Astrocyte of the spinal cord (primary cell): Measurements from ENCODE around the gene SMIM14.
"Not testable (repeated sequence)": the region's sequence is repeated elsewhere in the genome, so short reads cannot be mapped to it uniquely, and the experiment has no call there.

ENCODE experiments used
- DNase-seq: peaks from one replicate; pipeline ENCODE4 v3.0.0; 2011; ENCODE audit warnings: low read depth, low spot score
- H3K4me3 ChIP-seq: 2 replicates; pipeline ENCODE4 v1.5.1; 2011; ENCODE audit warnings: low read depth, mild to moderate bottlenecking, low read length, moderate library complexity
- in situ Hi-C: cut with HindIII; loops from 2 replicates; pipeline ENCODE4 v1.10.0; 2017; ENCODE audit warnings: low sequenced_read_pairs
- TF ChIP-seq, protein P1 (sequence below): IDR thresholded peaks from 2 replicates; pipeline ENCODE4 v1.5.1; 2012; ENCODE audit warnings: low read depth, mild to moderate bottlenecking, low read length, inconsistent platforms

SMIM14 gene

DNA sequence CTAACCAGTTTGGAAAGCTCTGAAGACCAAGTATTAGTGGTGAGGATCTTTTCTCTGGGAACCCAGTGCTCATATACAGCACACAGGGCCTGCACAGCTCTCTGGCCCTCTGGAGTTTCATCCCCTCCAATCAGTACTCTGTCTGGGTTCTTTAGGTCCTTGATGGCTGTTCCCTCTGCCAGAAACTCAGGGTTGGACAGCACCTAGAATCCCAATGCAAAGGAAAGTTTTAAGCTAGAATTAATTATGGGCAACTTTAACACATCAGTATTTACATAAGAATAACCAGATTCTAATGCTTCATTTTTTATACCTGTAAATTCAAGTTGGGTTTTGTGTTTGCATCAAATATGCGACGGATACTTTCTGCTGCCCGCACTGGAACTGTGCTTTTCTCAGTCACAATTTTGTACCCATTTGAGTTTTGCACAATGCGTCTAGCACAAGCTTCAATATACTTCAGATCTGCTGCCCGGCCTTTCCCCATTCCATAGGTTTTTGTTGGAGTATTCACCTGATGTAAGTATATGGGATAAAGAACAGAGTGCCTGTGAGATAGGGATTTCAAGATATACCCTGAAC is 128.2 kb downstream of the SMIM14 start:
- TF ChIP-seq, protein P1, sequence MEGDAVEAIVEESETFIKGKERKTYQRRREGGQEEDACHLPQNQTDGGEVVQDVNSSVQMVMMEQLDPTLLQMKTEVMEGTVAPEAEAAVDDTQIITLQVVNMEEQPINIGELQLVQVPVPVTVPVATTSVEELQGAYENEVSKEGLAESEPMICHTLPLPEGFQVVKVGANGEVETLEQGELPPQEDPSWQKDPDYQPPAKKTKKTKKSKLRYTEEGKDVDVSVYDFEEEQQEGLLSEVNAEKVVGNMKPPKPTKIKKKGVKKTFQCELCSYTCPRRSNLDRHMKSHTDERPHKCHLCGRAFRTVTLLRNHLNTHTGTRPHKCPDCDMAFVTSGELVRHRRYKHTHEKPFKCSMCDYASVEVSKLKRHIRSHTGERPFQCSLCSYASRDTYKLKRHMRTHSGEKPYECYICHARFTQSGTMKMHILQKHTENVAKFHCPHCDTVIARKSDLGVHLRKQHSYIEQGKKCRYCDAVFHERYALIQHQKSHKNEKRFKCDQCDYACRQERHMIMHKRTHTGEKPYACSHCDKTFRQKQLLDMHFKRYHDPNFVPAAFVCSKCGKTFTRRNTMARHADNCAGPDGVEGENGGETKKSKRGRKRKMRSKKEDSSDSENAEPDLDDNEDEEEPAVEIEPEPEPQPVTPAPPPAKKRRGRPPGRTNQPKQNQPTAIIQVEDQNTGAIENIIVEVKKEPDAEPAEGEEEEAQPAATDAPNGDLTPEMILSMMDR: no peak
- DNase-seq: no peak
- H3K4me3 ChIP-seq: no peak overlapping the region
- in situ Hi-C loops: no loop called here

DNA sequence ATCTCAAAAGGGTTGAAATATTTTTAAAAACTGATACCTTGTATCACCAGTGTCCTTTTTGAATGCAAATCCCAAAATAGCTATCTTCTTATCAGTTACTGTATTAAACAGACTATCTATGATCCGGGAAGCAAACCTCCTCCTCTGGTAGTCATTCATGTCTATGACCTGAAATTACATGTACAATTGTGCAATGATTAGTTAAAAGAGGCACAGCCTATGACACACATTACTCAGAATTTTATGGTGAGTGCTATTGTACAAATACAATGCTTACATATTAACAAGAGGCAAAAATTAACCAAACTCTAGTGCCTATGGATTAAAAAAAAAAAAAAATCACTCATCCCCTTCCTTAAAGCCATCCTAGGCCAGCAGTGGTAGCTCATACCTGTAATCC is 133.1 kb downstream of the SMIM14 start:
- TF ChIP-seq, protein P1: no peak
- H3K4me3 ChIP-seq: no peak overlapping the region
- in situ Hi-C loops: no loop called here
- no peak for DNase-seq

DNA sequence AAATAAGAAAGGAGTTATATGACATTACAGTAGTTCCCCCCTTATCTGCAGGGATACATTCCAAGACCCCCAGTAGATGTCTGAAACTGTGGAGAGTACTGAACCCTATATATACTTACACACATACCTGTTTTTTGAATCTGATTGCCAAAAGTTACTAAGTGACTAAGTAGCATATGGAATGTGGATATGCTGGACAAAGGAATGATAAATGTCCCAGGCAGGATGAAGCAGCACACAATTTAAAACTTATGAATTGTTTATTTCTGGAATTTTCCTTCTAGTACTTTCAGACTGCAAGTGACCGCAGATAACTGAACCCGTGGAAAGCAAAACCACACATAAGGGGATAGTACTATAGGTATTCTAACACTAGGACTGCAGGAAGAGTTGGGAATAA is 134.1 kb downstream of the SMIM14 start:
- H3K4me3 ChIP-seq: no peak overlapping the region
- DNase-seq: no peak
- TF ChIP-seq, protein P1: no peak
- in situ Hi-C loops: no loop called here

DNA sequence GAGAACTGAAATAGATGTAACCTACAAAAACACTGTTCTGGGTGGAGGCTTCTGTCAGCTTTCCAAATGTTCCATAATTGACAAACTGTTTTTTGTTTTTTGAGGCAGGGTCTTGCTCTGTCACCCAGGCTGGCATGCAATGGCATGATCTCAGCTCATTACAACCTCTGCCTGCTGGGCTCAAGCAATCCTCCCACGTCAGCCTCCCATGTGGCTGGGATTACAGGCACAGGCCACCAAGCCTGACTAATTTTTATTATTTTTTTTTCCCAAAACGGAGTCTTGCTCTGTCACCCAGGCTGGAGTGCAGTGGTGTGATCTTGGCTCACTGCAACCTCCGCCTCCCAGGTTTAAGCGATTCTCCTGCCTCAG is 136.0 kb downstream of the SMIM14 start:
- DNase-seq: peak; percentile 26
- H3K4me3 ChIP-seq, in situ Hi-C loops: not testable (repeated sequence)

DNA sequence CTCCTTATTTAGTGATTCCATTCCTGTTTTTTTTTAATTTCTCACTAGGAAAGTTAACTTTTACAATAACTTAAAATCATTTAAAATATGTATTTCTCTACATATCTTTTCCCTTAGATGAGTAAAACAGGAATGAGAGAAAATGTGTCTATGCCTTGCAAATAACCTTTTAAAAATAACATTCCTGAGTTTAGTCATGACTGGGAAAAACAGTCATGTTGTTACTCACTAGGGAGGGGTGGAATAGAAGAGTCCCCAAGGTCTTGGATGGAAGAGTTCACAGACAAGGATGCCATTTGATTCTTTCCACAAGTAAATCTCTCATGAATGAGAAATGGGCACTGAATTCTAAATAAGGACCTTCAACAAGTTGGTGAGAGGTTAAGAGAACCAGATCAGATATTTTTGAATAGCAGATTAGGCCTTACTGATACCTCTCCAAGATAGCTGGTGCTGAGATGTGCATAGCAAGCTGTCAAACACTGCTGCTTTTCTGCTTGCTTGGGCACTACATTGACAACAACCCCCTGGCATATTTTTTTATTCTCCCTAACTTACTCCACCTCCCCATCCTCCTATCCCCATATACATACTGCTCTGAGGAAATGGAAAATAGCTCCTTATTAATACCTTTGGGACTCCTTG is 136.5 kb downstream of the SMIM14 start:
- in situ Hi-C loops: no loop called here
- H3K4me3 ChIP-seq: no peak overlapping the region
- peak; percentile 79 for DNase-seq
- TF ChIP-seq, protein P1: no peak

DNA sequence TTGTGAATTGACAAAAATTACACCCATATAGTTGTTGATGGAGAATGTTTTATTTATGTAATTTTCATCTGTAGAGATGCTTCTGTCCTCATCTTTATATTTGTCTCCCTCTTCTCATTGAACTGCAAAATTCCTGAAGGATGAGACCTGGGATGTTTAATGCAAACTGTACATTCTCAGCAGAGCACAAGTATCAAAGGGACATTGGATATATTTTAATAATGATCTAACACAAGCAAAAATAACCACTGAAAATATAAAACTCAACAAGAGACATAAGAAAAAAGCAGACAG is 140.0 kb downstream of the SMIM14 start:
- no peak overlapping the region for H3K4me3 ChIP-seq
- TF ChIP-seq, protein P1: no peak
- DNase-seq: no peak
- in situ Hi-C loops: no loop called here

DNA sequence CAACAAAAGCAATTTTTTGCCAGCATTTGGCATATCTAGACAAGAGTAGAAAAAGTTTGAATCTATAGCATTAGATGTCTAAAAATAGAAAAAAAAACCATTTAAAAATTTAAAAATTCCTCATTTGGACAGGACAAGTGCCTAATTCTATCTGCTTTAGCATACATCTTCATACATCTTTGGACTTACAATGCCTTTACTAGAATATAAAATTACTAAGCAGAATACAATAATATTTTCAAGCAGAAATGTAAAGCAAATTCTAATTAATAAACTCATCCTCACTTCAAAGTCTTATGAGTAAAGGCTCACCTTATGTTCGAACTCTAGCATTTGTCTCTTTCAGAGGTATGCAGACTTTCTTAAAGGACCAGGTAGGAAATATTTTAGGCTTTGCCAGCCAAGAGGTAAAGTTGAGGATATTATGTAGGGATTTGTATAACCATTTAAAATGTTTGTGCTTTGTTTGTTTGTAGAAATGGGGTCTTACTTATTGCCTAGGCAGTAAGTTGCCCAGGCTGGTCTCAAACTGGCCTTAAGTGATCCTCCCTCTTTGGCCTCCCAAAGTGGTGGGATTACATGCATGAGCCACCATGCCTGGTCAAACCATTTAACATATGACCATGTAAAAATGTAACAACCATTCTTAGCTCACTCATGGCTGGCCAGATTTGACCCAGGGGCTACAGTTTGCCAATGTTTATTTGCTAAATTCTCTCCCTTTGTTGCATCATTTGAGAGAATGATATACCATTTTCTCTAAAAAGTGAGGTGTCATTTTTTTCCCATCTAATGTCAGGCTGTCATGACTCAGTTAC is 140.5 kb downstream of the SMIM14 start:
- no peak for DNase-seq
- in situ Hi-C loops: no loop called here
- TF ChIP-seq, protein P1: no peak
- no peak overlapping the region for H3K4me3 ChIP-seq
